ENCODE measurements around the gene GPR152. TPM values are rescaled to one million over a fixed set of nuclear protein-coding genes. Genes with fewer than 3 reads are reported as not detected.

The GPR152 gene
- total RNA-seq, 1 experiment from 2014 or later, result not detected

- Histone ChIP-seq H3K36me3 (ENCODE audit: control insufficient read depth, insufficient read depth, low read length) (no peaks in the 10 kb centered on the region), H3K9me3 (no peaks in the 10 kb centered on the region), H3K4me3 (ENCODE audit: low read depth, low read length) (no peak overlapping the region), H3K4me1 (no peaks in the 10 kb centered on the region), H3K27me3 (replicated peaks; ENCODE audit: control insufficient read depth, insufficient read depth, low read length) (no peaks in the 10 kb centered on the region)
- Mint-ChIP-seq H3K9me3 (ENCODE audit: unreplicated experiment) (no peaks in the 10 kb centered on the region), H3K4me3 (ENCODE audit: unreplicated experiment) (no peak overlapping the region), H3K27me3 (ENCODE audit: insufficient read depth, unreplicated experiment) (no peaks in the 10 kb centered on the region), H3K4me1 (ENCODE audit: low read depth, unreplicated experiment) (peaks cover 7% of the 10 kb centered on the region), H3K36me3 (ENCODE audit: insufficient read depth, unreplicated experiment) (peaks cover 9% of the 10 kb centered on the region), H3K27ac (ENCODE audit: unreplicated experiment) (peak overlapping the region; percentile 21)
- no peak for DNase-seq
- POLR2A ChIA-PET, result interaction anchor here (0.6 kb wide), 1 partner anchor 1415 kb away, joined by 8 read pairs; no protein-coding TSS in a partner anchor
- no peak for TF ChIP-seq CTCF (IDR thresholded peaks at IDR 0.05; ENCODE audit: insufficient read depth in 1 of 2, low read depth in 1 of 2, low read length in 1 of 2, severe bottlenecking in 1 of 2, unreplicated experiment in 1 of 2)
- CTCF ChIA-PET, result interaction anchor here (1.4 kb wide), 1 partner anchor 60 kb away, joined by 3 read pairs; the partner anchor contains the start of gene TMEM134
- no TSS peak for BruUV-seq (replicated peaks)
- intact Hi-C loops (cut with micrococcal nuclease; ENCODE audit: unreplicated experiment), result no loop called here
Measured at GRCh38 chr11:67408437-67409200, 43.9 kb downstream of the GPR152 start.

DNA sequence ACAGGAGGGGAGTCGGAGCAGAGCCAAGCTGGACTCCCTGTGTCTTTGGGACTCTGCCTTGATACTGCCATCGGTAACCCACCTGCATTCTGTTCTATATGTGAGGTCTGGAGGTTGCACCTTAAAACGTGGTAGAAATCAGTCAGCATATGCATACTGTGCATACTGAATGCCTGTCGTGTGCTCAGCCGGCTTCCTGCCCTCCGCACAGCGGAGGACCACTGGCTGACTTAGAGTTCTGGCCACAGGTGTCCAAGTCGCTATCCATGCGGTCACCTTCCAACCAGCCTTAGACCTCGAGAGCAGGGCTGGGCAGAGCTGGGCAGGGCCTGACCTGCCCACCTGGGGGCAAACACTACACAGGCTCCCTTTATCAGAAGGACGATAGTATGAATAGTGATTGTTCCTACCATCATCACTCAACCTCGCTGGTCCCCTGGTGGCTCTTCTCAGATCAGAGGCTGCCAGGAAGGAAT lies 44.8 kb downstream of the GPR152 start:
- Mint-ChIP-seq H3K4me1 (ENCODE audit: low read depth, unreplicated experiment) (peaks cover 7% of the 10 kb centered on the region), H3K4me3 (ENCODE audit: unreplicated experiment) (no peak overlapping the region), H3K27ac (ENCODE audit: unreplicated experiment) (peak overlapping the region; percentile 21), H3K36me3 (ENCODE audit: insufficient read depth, unreplicated experiment) (peaks cover 12% of the 10 kb centered on the region), H3K27me3 (ENCODE audit: insufficient read depth, unreplicated experiment) (no peaks in the 10 kb centered on the region), H3K9me3 (ENCODE audit: unreplicated experiment) (no peaks in the 10 kb centered on the region)
- Histone ChIP-seq H3K4me3 (ENCODE audit: low read depth, low read length) (no peak overlapping the region), H3K4me1 (no peaks in the 10 kb centered on the region), H3K9me3 (no peaks in the 10 kb centered on the region), H3K36me3 (ENCODE audit: control insufficient read depth, insufficient read depth, low read length) (no peaks in the 10 kb centered on the region), H3K27me3 (replicated peaks; ENCODE audit: control insufficient read depth, insufficient read depth, low read length) (no peaks in the 10 kb centered on the region)
- DNase-seq, result no peak
- POLR2A ChIA-PET, result interaction anchor here (0.5 to 0.8 kb wide), 2 partner anchors 13 to 36 kb away, joined by 3 to 6 read pairs; partner anchors contain the start of gene CORO1B
- TF ChIP-seq CTCF (IDR thresholded peaks at IDR 0.05; ENCODE audit: insufficient read depth in 1 of 2, low read depth in 1 of 2, low read length in 1 of 2, severe bottlenecking in 1 of 2, unreplicated experiment in 1 of 2), result no peak
- CTCF ChIA-PET, result interaction anchor here (1.1 to 1.4 kb wide), 3 partner anchors 11 to 61 kb away, joined by 3 to 6 read pairs (median 3); partner anchors contain the start of genes CORO1B and TMEM134
- BruUV-seq (replicated peaks), result no TSS peak
- intact Hi-C loops (cut with micrococcal nuclease; ENCODE audit: unreplicated experiment), result no loop called here

GRCh38 chr11:67406969-67407687 lies 45.4 kb downstream of the GPR152 start:
- Histone ChIP-seq H3K4me3 (ENCODE audit: low read depth, low read length) (no peak overlapping the region), H3K27me3 (replicated peaks; ENCODE audit: control insufficient read depth, insufficient read depth, low read length) (no peaks in the 10 kb centered on the region), H3K36me3 (ENCODE audit: control insufficient read depth, insufficient read depth, low read length) (no peaks in the 10 kb centered on the region), H3K4me1 (peaks cover 1% of the 10 kb centered on the region), H3K9me3 (no peaks in the 10 kb centered on the region)
- Mint-ChIP-seq H3K27ac (ENCODE audit: unreplicated experiment) (no peak overlapping the region), H3K36me3 (ENCODE audit: insufficient read depth, unreplicated experiment) (peaks cover 12% of the 10 kb centered on the region), H3K4me1 (ENCODE audit: low read depth, unreplicated experiment) (peaks cover 7% of the 10 kb centered on the region), H3K27me3 (ENCODE audit: insufficient read depth, unreplicated experiment) (no peaks in the 10 kb centered on the region), H3K4me3 (ENCODE audit: unreplicated experiment) (no peak overlapping the region), H3K9me3 (ENCODE audit: unreplicated experiment) (no peaks in the 10 kb centered on the region)
- CTCF ChIA-PET, result interaction anchor here (0.7 to 1.4 kb wide), 6 partner anchors 11 to 288 kb away, joined by 3 to 6 read pairs (median 3); partner anchors contain the start of genes CORO1B, KDM2A and TMEM134
- POLR2A ChIA-PET, result interaction anchor here (0.5 to 0.8 kb wide), 3 partner anchors 14 to 583 kb away, joined by 3 to 6 read pairs (median 3); partner anchors contain the start of gene CORO1B
- peak in 1 of 2 experiments; percentile 8 for TF ChIP-seq CTCF (IDR thresholded peaks at IDR 0.05; ENCODE audit: insufficient read depth in 1 of 2, low read depth in 1 of 2, low read length in 1 of 2, severe bottlenecking in 1 of 2, unreplicated experiment in 1 of 2)
- no TSS peak for BruUV-seq (replicated peaks)
- no peak for DNase-seq
- intact Hi-C loops (cut with micrococcal nuclease; ENCODE audit: unreplicated experiment), result no loop called here

Measured in Caco-2 (cell line).